ENCODE measurements around the gene ARF1. TPM values are rescaled to one million over a fixed set of nuclear protein-coding genes. Genes with fewer than 3 reads are reported as not detected.

The ARF1 gene
- total RNA-seq, 1 donor from 2014 or later: 120 TPM

- DNase-seq: no peak
Measured at GRCh38 chr1:228050571-228051231, 31.8 kb upstream of the ARF1 start.

- no peak for DNase-seq
Measured at GRCh38 chr1:228058172-228058948, 24.1 kb upstream of the ARF1 start.

- no peak for DNase-seq
Measured at GRCh38 chr1:228058949-228059633, 23.4 kb upstream of the ARF1 start.

- no peak for DNase-seq
Measured at GRCh38 chr1:228059634-228060457, 22.7 kb upstream of the ARF1 start.

- DNase-seq: no peak
Measured at GRCh38 chr1:228060458-228061190, 21.9 kb upstream of the ARF1 start.

- DNase-seq: no peak
Measured at GRCh38 chr1:228061411-228062084, 21.0 kb upstream of the ARF1 start.

GRCh38 chr1:228062085-228062791 is 20.3 kb upstream of the ARF1 start:
- no peak for DNase-seq

GRCh38 chr1:228062812-228063211 is 19.7 kb upstream of the ARF1 start:
- DNase-seq: no peak

GRCh38 chr1:228063251-228064191 is 19.0 kb upstream of the ARF1 start:
- no peak for DNase-seq

- DNase-seq: no peak
Measured at GRCh38 chr1:228064296-228064695, 18.2 kb upstream of the ARF1 start.

- DNase-seq: no peak
Measured at GRCh38 chr1:228064741-228065542, 17.6 kb upstream of the ARF1 start.

GRCh38 chr1:228065543-228066347 is 16.8 kb upstream of the ARF1 start:
- no peak for DNase-seq

GRCh38 chr1:228066416-228066815 is 16.1 kb upstream of the ARF1 start:
- DNase-seq: no peak

GRCh38 chr1:228066891-228067654 is 15.4 kb upstream of the ARF1 start:
- no peak for DNase-seq

GRCh38 chr1:228068359-228068758 is 14.1 kb upstream of the ARF1 start:
- no peak for DNase-seq

- DNase-seq: no peak
Measured at GRCh38 chr1:228070173-228070572, 12.3 kb upstream of the ARF1 start.

- no peak for DNase-seq
Measured at GRCh38 chr1:228070851-228071250, 11.7 kb upstream of the ARF1 start.
